ENCODE results near the gene NMRK1.

DNA sequence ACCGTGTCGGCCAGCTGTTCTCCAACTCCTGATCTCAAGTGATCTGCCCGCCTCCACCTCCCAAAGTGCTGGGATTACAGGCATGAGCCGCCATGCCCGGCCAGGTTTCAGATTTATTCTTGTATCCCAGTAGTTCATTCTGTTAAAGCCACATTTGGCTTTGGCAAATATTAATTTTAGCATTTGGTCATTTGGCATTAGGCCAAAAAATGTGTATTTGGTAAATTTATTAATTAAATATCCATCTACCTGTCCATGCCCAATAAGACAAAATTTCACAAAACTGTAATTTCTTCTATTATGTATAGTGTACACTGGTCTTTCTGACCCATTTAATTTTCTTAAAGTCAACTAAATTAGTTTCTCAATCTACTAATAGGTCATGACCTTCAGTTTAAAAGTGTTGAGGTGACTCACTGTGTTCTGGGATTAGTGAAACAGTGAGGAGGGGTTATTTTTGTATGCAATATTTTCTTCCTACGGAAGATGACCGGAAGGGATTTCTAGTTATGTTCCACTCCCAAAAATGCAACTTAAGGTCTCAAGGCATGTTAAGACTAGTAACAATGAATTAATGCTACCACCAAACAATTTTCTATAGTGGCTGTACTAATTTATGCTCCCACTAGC lies 21.4 kb upstream of the NMRK1 start:
- no peak for TF ChIP-seq CTCF (conservative IDR thresholded peaks at IDR 0.05; ENCODE audit: low read depth, low read length)
- TF ChIP-seq EZH2 (IDR thresholded peaks at IDR 0.05; ENCODE audit: low read length, unreplicated experiment) = no peak
- TF ChIP-seq EZH2phosphoT487 (IDR thresholded peaks at IDR 0.05; ENCODE audit: borderline replicate concordance, low read length) = no peak
